Liver (tissue), 9 donors: Measurements from ENCODE around the gene USP5. TPM values are rescaled to one million over a fixed set of nuclear protein-coding genes. Genes with fewer than 3 reads are reported as not detected.

Experiments
- DNase-seq: peaks from one replicate; pipeline ENCODE4 v3.0.0-alpha.2; 2017; ENCODE audit warnings: low spot score
- H3K27ac ChIP-seq, 2 donors: one replicate each; pipeline ENCODE4 v1.7.0; 2013; ENCODE audit warnings: inconsistent platforms in 2 of 2, low read length in 2 of 2, control low read depth in 1 of 2, low read depth in 1 of 2, mild to moderate bottlenecking in 1 of 2
- H3K27me3 ChIP-seq, 4 donors: one replicate each; pipeline versions ENCODE4 v1.6.1 to v1.7.0; 2013; ENCODE audit warnings: low read length in 3 of 4, inconsistent platforms in 1 of 4, mild to moderate bottlenecking in 1 of 4, moderate library complexity in 1 of 4; ENCODE audit not compliant: control insufficient read depth in 4 of 4, insufficient read depth in 4 of 4
- H3K36me3 ChIP-seq, 4 donors: one replicate each; pipeline versions ENCODE4 v1.6.1 to v1.7.0; 2013; ENCODE audit warnings: low read length in 3 of 4, mild to moderate bottlenecking in 3 of 4, low read depth in 1 of 4, moderate library complexity in 1 of 4; ENCODE audit not compliant: control insufficient read depth in 4 of 4, insufficient read depth in 3 of 4
- H3K4me1 ChIP-seq, 4 donors: one replicate each; pipeline versions ENCODE4 v1.6.1 to v1.7.0; 2013; ENCODE audit warnings: low read length in 3 of 4, mild to moderate bottlenecking in 3 of 4, moderate library complexity in 1 of 4; ENCODE audit not compliant: control insufficient read depth in 4 of 4, insufficient read depth in 4 of 4
- H3K4me3 ChIP-seq, 3 donors: one replicate each; pipeline versions ENCODE4 v1.6.1 to v1.7.0; 2013; ENCODE audit warnings: low read length in 3 of 3, control low read depth in 1 of 3, low read depth in 1 of 3, mild to moderate bottlenecking in 1 of 3
- H3K9ac ChIP-seq, 2 donors: one replicate each; pipeline ENCODE4 v1.7.0; 2013; ENCODE audit warnings: low read length in 2 of 2, mild to moderate bottlenecking in 2 of 2, moderate library complexity in 2 of 2, control low read depth in 1 of 2, low read depth in 1 of 2
- H3K9me3 ChIP-seq, 4 donors: one replicate each; pipeline versions ENCODE4 v1.6.1 to v1.7.0; 2013; ENCODE audit warnings: low read length in 3 of 4; ENCODE audit not compliant: control insufficient read depth in 4 of 4
- ATF3 ChIP-seq: IDR thresholded peaks from 2 replicates; pipeline ENCODE4 v1.6.1; 2016; ENCODE audit warnings: antibody characterized with exemption
- CTCF ChIP-seq: fragments of 150-350 bp; IDR thresholded peaks from 2 replicates; pipeline ENCODE4 v1.5.1; 2017; ENCODE audit warnings: improper control_type of control experiment, low read depth, low read length; ENCODE audit not compliant: missing input control
- FOXA2 ChIP-seq: IDR thresholded peaks from 2 replicates; pipeline ENCODE4 v1.6.1; 2016; ENCODE audit warnings: antibody characterized with exemption
- HNF4A ChIP-seq, 2 donors: conservative IDR thresholded peaks; 2 replicates each; pipeline ENCODE4 v1.6.1; 2016; ENCODE audit warnings: antibody characterized with exemption in 2 of 2, mild to moderate bottlenecking in 2 of 2
- JUND ChIP-seq, 2 donors: IDR thresholded peaks; 2 replicates each; pipeline ENCODE4 v1.6.1; 2016; ENCODE audit warnings: antibody characterized with exemption in 2 of 2
- RAD21 ChIP-seq, 2 donors: IDR thresholded peaks; 2 replicates each; pipeline ENCODE4 v1.6.1; 2016; ENCODE audit warnings: antibody characterized with exemption in 2 of 2, mild to moderate bottlenecking in 2 of 2
- REST ChIP-seq: IDR thresholded peaks from 2 replicates; pipeline ENCODE4 v1.6.1; 2016; ENCODE audit warnings: antibody characterized with exemption, mild to moderate bottlenecking
- RXRA ChIP-seq, 2 donors: IDR thresholded peaks; 2 replicates each; pipeline ENCODE4 v1.6.1; 2017 to 2018; ENCODE audit warnings: antibody characterized with exemption in 2 of 2, mild to moderate bottlenecking in 1 of 2
- SP1 ChIP-seq: IDR thresholded peaks from 2 replicates; pipeline ENCODE4 v1.6.1; 2018; ENCODE audit warnings: antibody characterized with exemption, mild to moderate bottlenecking
- TAF1 ChIP-seq: conservative IDR thresholded peaks from 2 replicates; pipeline ENCODE4 v1.6.1; 2016; ENCODE audit warnings: antibody characterized with exemption, mild to moderate bottlenecking
- YY1 ChIP-seq: IDR thresholded peaks from 2 replicates; pipeline ENCODE4 v1.6.1; 2016; ENCODE audit warnings: antibody characterized with exemption, mild to moderate bottlenecking
- ZBTB33 ChIP-seq: IDR thresholded peaks from 2 replicates; pipeline ENCODE4 v1.6.1; 2016; ENCODE audit warnings: antibody characterized with exemption
- WGBS: extraction: QIAGEN DNeasy Blood & Tissue Kit; methylation state at CpG from one replicate; pipeline ENCODE4 v1.1.7; 2013; 5-methylcytosine and 5-hydroxymethylcytosine counted together
- polyA plus RNA-seq, 2 donors: library from polyadenylated mRNA; stranded (reverse) in 1 of 2; unstranded in 1 of 2; fragments of 200-250 nt in 1 of 2; fragments of >200 nt in 1 of 2; fragmentation: Nextera tagmentation in 1 of 2; extraction: Ambion mirVana in 1 of 2; gene quantifications; one replicate each; pipeline versions ENCODE4 v1.2.1 to v1.2.3, GENCODE V29; 2013 to 2015
- total RNA-seq, 2 donors: library from RNA; depleted of rRNA; stranded (reverse); fragments of >200 nt; gene quantifications; one replicate each; pipeline ENCODE4 v1.2.3, GENCODE V29; 2014
- donor health status: healthy.
- donor health status: healthy.
- donor health status: healthy.
- donor health status: healthy.
- donor health status: healthy.

USP5 gene
- total and polyA plus RNA-seq, 4 donors = 15.2 to 41.0 (median 35.7) TPM

- no peak overlapping the region for H3K27ac ChIP-seq
- 56% methylated on average over 10 of the region's 10 CpGs for WGBS
- no peak for TF ChIP-seq RAD21 (IDR thresholded peaks at IDR 0.05)
- no peak for TF ChIP-seq HNF4A (conservative IDR thresholded peaks at IDR 0.05)
- no peak for TF ChIP-seq REST
- TF ChIP-seq TAF1 = no peak
- peak; percentile 11 for TF ChIP-seq SP1
- no peak for TF ChIP-seq ATF3
- TF ChIP-seq YY1 = no peak
- TF ChIP-seq JUND (IDR thresholded peaks at IDR 0.05) = peak in 1 of 2 donors; percentile 30
- TF ChIP-seq ZBTB33 = no peak
- no peak for TF ChIP-seq CTCF
- no peak for TF ChIP-seq FOXA2
- H3K27me3 ChIP-seq = no peaks in the 10 kb centered on the region
- no peaks in the 10 kb centered on the region for H3K36me3 ChIP-seq
- H3K9ac ChIP-seq = no peak overlapping the region
- peaks cover 0 to 8% (median 6%) of the 10 kb centered on the region in 4 donors for H3K4me1 ChIP-seq
- no peak for DNase-seq
- H3K9me3 ChIP-seq = no peaks in the 10 kb centered on the region
- H3K4me3 ChIP-seq = no peak overlapping the region
Observed at GRCh38 chr12:6899837-6900519, 48.0 kb downstream of the USP5 start.

- TF ChIP-seq FOXA2 = no peak
- no peak for TF ChIP-seq YY1
- TF ChIP-seq RXRA (IDR thresholded peaks at IDR 0.05) = no peak
- TF ChIP-seq JUND (IDR thresholded peaks at IDR 0.05) = no peak
- Histone ChIP-seq H3K9me3 (no peaks in the 10 kb centered on the region), H3K36me3 (no peaks in the 10 kb centered on the region), H3K27ac (no peak overlapping the region), H3K27me3 (no peaks in the 10 kb centered on the region), H3K9ac (no peak overlapping the region), H3K4me3 (no peak overlapping the region), H3K4me1 (peaks cover 1 to 11% (median 8%) of the 10 kb centered on the region in 4 donors)
- DNase-seq = no peak
- 76% methylated on average over 4 of the region's 4 CpGs for WGBS
Observed at GRCh38 chr12:6902448-6902847, 50.5 kb downstream of the USP5 start.
